Smooth muscle cell (in vitro differentiated cells): ENCODE measurements around the gene EFNA3. TPM values are rescaled to one million over a fixed set of nuclear protein-coding genes. Genes with fewer than 3 reads are reported as not detected.
A peak's percentile ranks its signal among the peaks of the same experiment; 100 is the strongest.

ENCODE experiments used
- DNase-seq: peaks from one replicate; lab custom pipeline; 2025; ENCODE audit not compliant: unreplicated experiment; lab: John Stamatoyannopoulos, UW
- H2AFZ ChIP-seq: fragments of 200-600 bp; sonication (generic); 2 replicates; pipeline ENCODE4 v1.6.0; 2016; ENCODE audit warnings: antibody characterized with exemption, low read depth, mild to moderate bottlenecking
- H3F3A ChIP-seq: fragments of 200-600 bp; sonication (generic); 2 replicates; pipeline ENCODE4 v1.6.0; 2017; ENCODE audit warnings: antibody characterized with exemption, low read depth
- H3K27ac ChIP-seq: fragments of 200-600 bp; sonication (generic); 2 replicates; pipeline ENCODE4 v1.5.1; 2016; ENCODE audit warnings: low read depth, mild to moderate bottlenecking
- H3K27me3 ChIP-seq: fragments of 200-600 bp; sonication (generic); 2 replicates; pipeline ENCODE4 v1.6.1; 2016; ENCODE audit warnings: low read depth, mild to moderate bottlenecking
- H3K36me3 ChIP-seq: fragments of 200-600 bp; sonication (generic); 2 replicates; pipeline ENCODE4 v1.5.1; 2016; ENCODE audit warnings: low read depth
- H3K4me1 ChIP-seq: fragments of 200-600 bp; sonication (generic); 2 replicates; pipeline ENCODE4 v1.5.1; 2016; ENCODE audit warnings: low read depth
- H3K4me2 ChIP-seq: fragments of 200-600 bp; sonication (generic); 2 replicates; pipeline ENCODE4 v1.6.0; 2016; ENCODE audit warnings: mild to moderate bottlenecking
- H3K4me3 ChIP-seq: fragments of 200-600 bp; sonication (generic); 2 replicates; pipeline ENCODE4 v1.5.1; 2016; ENCODE audit warnings: mild to moderate bottlenecking
- H3K79me2 ChIP-seq: fragments of 200-600 bp; sonication (generic); 2 replicates; pipeline ENCODE4 v1.6.0; 2016; ENCODE audit warnings: low read depth, mild to moderate bottlenecking
- H3K9ac ChIP-seq: fragments of 200-600 bp; sonication (generic); 2 replicates; pipeline ENCODE4 v1.6.0; 2016; ENCODE audit warnings: low read depth
- H3K9me3 ChIP-seq: fragments of 200-600 bp; sonication (generic); replicated peaks from 2 replicates; pipeline ENCODE4 v1.5.1; 2016; ENCODE audit warnings: low read depth
- H4K20me1 ChIP-seq: fragments of 200-600 bp; sonication (generic); 2 replicates; pipeline ENCODE4 v1.6.0; 2016; ENCODE audit warnings: low read depth
- CTCF ChIP-seq: fragments of 200-600 bp; sonication (generic); IDR thresholded peaks from 2 replicates; pipeline ENCODE4 v1.5.1; 2017; ENCODE audit warnings: borderline replicate concordance, mild to moderate bottlenecking, antibody characterized with exemption; ENCODE audit not compliant: insufficient read depth, poor library complexity, severe bottlenecking
- WGBS: methylation state at CpG from one replicate; pipeline ENCODE4 v1.1.7; 2016; ENCODE audit warnings: low lambda C conversion rate; 5-methylcytosine and 5-hydroxymethylcytosine counted together
- polyA plus RNA-seq: library from polyadenylated mRNA; unstranded; fragments of >200 nt; fragmentation: Nextera tagmentation; extraction: Ambion mirVana; gene quantifications from 2 replicates; pipeline ENCODE4 v1.2.1, GENCODE V29; 2016
- total RNA-seq: library from RNA; depleted of rRNA; stranded (reverse); fragments of >200 nt; gene quantifications from 2 replicates; pipeline ENCODE4 v1.2.3, GENCODE V29; 2014

The EFNA3 gene
- total and polyA plus RNA-seq, 2 experiments from 2014 or later: 5.2 to 9.1 TPM

GRCh38 chr1:155070721-155071569 lies 7.7 kb upstream of the EFNA3 start:
- Histone ChIP-seq H4K20me1 (peaks cover 25% of the 10 kb centered on the region), H3F3A (no peaks in the 10 kb centered on the region), H3K36me3 (no peaks in the 10 kb centered on the region), H3K4me3 (peak overlapping the region; percentile 46), H3K4me2 (peak overlapping the region; percentile 95), H3K27me3 (peaks cover 16% of the 10 kb centered on the region), H3K9ac (no peak overlapping the region), H2AFZ (peak overlapping the region; percentile 34), H3K79me2 (no peaks in the 10 kb centered on the region), H3K9me3 (no peaks in the 10 kb centered on the region), H3K4me1 (peaks cover 15% of the 10 kb centered on the region), H3K27ac (peak overlapping the region; percentile 5)
- peak; percentile 24 for TF ChIP-seq CTCF
- DNase-seq: peak; percentile 53
- 5% methylated on average over 55 of the region's 61 CpGs for WGBS

GRCh38 chr1:155071701-155072100 lies 6.9 kb upstream of the EFNA3 start:
- WGBS: 38% methylated on average over 14 of the region's 14 CpGs
- no peak for DNase-seq
- no peaks in the 10 kb centered on the region for H3K79me2 ChIP-seq
- TF ChIP-seq CTCF: no peak
- H3K9me3 ChIP-seq: no peaks in the 10 kb centered on the region
- H3K36me3 ChIP-seq: no peaks in the 10 kb centered on the region
- H2AFZ ChIP-seq: no peak overlapping the region
- H3F3A ChIP-seq: no peaks in the 10 kb centered on the region
- H3K27me3 ChIP-seq: peaks cover 16% of the 10 kb centered on the region
- peak overlapping the region; percentile 95 for H3K4me2 ChIP-seq
- H3K4me3 ChIP-seq: peak overlapping the region; percentile 46
- H3K4me1 ChIP-seq: peaks cover 15% of the 10 kb centered on the region
- H4K20me1 ChIP-seq: peaks cover 18% of the 10 kb centered on the region
- H3K9ac ChIP-seq: no peak overlapping the region
- peak overlapping the region; percentile 5 for H3K27ac ChIP-seq

GRCh38 chr1:155072531-155073289 lies 5.9 kb upstream of the EFNA3 start:
- Histone ChIP-seq H3K4me1 (peaks cover 15% of the 10 kb centered on the region), H3K27ac (no peak overlapping the region), H3K4me3 (no peak overlapping the region), H3K9ac (no peak overlapping the region), H3K4me2 (no peak overlapping the region), H3K79me2 (no peaks in the 10 kb centered on the region), H3F3A (no peaks in the 10 kb centered on the region), H2AFZ (no peak overlapping the region), H3K36me3 (no peaks in the 10 kb centered on the region), H4K20me1 (peaks cover 12% of the 10 kb centered on the region), H3K9me3 (no peaks in the 10 kb centered on the region), H3K27me3 (peaks cover 16% of the 10 kb centered on the region)
- TF ChIP-seq CTCF: no peak
- 52% methylated on average over 7 of the region's 7 CpGs for WGBS
- no peak for DNase-seq
